ENCODE data around the gene CSNK2A2.

DNA sequence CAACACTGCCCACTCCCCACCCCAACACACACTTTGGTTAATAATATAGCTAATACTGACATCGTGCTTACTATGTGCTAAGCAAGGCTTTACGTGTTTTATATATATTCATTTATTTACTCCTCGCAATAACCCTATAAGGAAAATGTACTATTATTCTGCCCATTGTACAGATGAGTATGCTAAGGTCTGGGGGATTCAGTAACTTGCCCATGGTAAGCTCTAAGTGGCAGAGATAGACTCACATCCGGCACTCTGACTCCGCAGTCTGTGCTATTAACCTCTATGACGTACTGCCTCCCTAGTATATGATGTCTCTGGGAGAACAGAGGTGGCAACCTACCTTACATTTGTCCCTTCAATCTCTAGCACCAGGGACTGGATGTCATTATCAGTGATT lies 81.4 kb downstream of the CSNK2A2 start:
- no peak for TF ChIP-seq POLR2A (IDR thresholded peaks at IDR 0.05)
- TF ChIP-seq, protein P1, sequence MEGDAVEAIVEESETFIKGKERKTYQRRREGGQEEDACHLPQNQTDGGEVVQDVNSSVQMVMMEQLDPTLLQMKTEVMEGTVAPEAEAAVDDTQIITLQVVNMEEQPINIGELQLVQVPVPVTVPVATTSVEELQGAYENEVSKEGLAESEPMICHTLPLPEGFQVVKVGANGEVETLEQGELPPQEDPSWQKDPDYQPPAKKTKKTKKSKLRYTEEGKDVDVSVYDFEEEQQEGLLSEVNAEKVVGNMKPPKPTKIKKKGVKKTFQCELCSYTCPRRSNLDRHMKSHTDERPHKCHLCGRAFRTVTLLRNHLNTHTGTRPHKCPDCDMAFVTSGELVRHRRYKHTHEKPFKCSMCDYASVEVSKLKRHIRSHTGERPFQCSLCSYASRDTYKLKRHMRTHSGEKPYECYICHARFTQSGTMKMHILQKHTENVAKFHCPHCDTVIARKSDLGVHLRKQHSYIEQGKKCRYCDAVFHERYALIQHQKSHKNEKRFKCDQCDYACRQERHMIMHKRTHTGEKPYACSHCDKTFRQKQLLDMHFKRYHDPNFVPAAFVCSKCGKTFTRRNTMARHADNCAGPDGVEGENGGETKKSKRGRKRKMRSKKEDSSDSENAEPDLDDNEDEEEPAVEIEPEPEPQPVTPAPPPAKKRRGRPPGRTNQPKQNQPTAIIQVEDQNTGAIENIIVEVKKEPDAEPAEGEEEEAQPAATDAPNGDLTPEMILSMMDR (IDR thresholded peaks at IDR 0.05) = no peak

All from right lobe of liver (tissue), 4 donors.